HepG2 (cell line): ENCODE results near the gene P4HA3. TPM values are rescaled to one million over a fixed set of nuclear protein-coding genes. Genes with fewer than 3 reads are reported as not detected.

Source experiments
- ATAC-seq: fragments of 200-7000 bp; cut with Tn5 transposase; 3 replicates; pipeline ENCODE4 v1.9.1; 2020; ENCODE audit warnings: mild to moderate bottlenecking, moderate library complexity
- BruUV-seq: library from RNA; stranded (reverse); fragments of 400-500 nt; replicated peaks from 2 replicates; lab custom pipeline; 2021; lab: Mats Ljungman, UMichigan
- CTCF ChIA-PET: fragments of 300-600 bp; formaldehyde crosslinking; extraction: SDS; loops from one replicate; lab custom pipeline; 2021; ENCODE audit warnings: low total read pairs, inconsistent platforms, low intra/inter-chr PET ratio; lab: Yijun Ruan, JAX
- POLR2A ChIA-PET: fragments of 350-600 bp; sonication (Branson Sonifier 250); formaldehyde crosslinking; loops from one replicate; lab custom pipeline; 2020; ENCODE audit warnings: antibody characterized with exemption, inconsistent platforms; lab: Yijun Ruan, JAX
- DNase-seq: peaks from one replicate; pipeline ENCODE4 v3.0.0-alpha.2; 2015; ENCODE audit warnings: low spot score
- FAIRE-seq: peaks from 3 replicates; lab custom pipeline; 2011; peaks lifted over from hg19 to GRCh38; lab: Jason Lieb, UNC
- H2AFZ ChIP-seq: one replicate; pipeline ENCODE4 v1.6.1; 2011; ENCODE audit warnings: low read length, inconsistent platforms
- H3K27ac ChIP-seq: fragments of 300-600 bp; 3 replicates; pipeline ENCODE4 v1.8.0; 2011; ENCODE audit warnings: mixed run types, mild to moderate bottlenecking, mixed read lengths, low read length, inconsistent platforms; ENCODE audit not compliant: insufficient read depth; ENCODE audit errors: extremely low read length
- H3K27me3 ChIP-seq, 2 experiments: fragments of 200-600 bp in 1 of 2; 2 replicates in 1 of 2; 3 replicates in 1 of 2; pipeline versions ENCODE4 v1.6.0 to v1.8.0; 2011; ENCODE audit warnings: low read length in 2 of 2, mild to moderate bottlenecking in 2 of 2, moderate library complexity in 2 of 2, inconsistent platforms in 1 of 2; ENCODE audit not compliant: insufficient read depth in 2 of 2, control insufficient read depth in 1 of 2
- H3K36me3 ChIP-seq, 2 experiments: fragments of 200-600 bp in 1 of 2; replicated peaks in 1 of 2; 2 replicates in 1 of 2; 3 replicates in 1 of 2; pipeline versions ENCODE4 v1.5.1 to v1.8.0; 2011; ENCODE audit warnings: low read length in 2 of 2, inconsistent platforms in 1 of 2; ENCODE audit not compliant: insufficient read depth in 2 of 2, control insufficient read depth in 1 of 2
- H3K4me1 ChIP-seq: 2 replicates; pipeline ENCODE4 v1.5.1; 2012; ENCODE audit warnings: low read length, inconsistent platforms; ENCODE audit not compliant: insufficient read depth
- H3K4me2 ChIP-seq: 2 replicates; pipeline ENCODE4 v1.6.0; 2011; ENCODE audit warnings: low read depth, low read length, inconsistent platforms
- H3K4me3 ChIP-seq, 3 experiments: fragments of 200-600 bp in 1 of 3; sonication (generic), shearing (Covaris generic) in 1 of 3; replicated peaks in 1 of 3; 2 replicates each; pipeline ENCODE4 v1.5.1; 2011 to 2016; ENCODE audit warnings: low read length in 3 of 3, inconsistent platforms in 2 of 3, low read depth in 2 of 3, mild to moderate bottlenecking in 2 of 3, control low read depth in 1 of 3, mixed read lengths in 1 of 3; ENCODE audit not compliant: insufficient read depth in 1 of 3
- H3K79me2 ChIP-seq: one replicate; pipeline ENCODE4 v1.6.1; 2011; ENCODE audit warnings: low read length, inconsistent platforms; ENCODE audit not compliant: insufficient read depth
- H3K9ac ChIP-seq: 2 replicates; pipeline ENCODE4 v1.6.0; 2011; ENCODE audit warnings: mild to moderate bottlenecking, low read depth, low read length, inconsistent platforms; ENCODE audit not compliant: insufficient read depth
- H3K9me3 ChIP-seq: 2 replicates; pipeline ENCODE4 v1.5.1; 2012; ENCODE audit warnings: mild to moderate bottlenecking, low read length
- H4K20me1 ChIP-seq: 2 replicates; pipeline ENCODE4 v1.6.0; 2011; ENCODE audit warnings: inconsistent platforms, mild to moderate bottlenecking, low read length, moderate library complexity; ENCODE audit not compliant: insufficient read depth
- CEBPB ChIP-seq: IDR thresholded peaks from 2 replicates; pipeline ENCODE4 v1.6.1; 2011; ENCODE audit warnings: low read depth, low read length, improper control_type of control experiment, borderline replicate concordance
- CEBPG ChIP-seq: IDR thresholded peaks from 2 replicates; pipeline ENCODE4 v1.6.1; 2016
- ELF4 ChIP-seq: sonication (generic); formaldehyde crosslinking; IDR thresholded peaks from 2 replicates; pipeline ENCODE4 v1.5.0; 2020; ENCODE audit warnings: missing genetic modification reagents, mild to moderate bottlenecking, moderate library complexity, borderline replicate concordance
- FOXA1 ChIP-seq, 2 experiments: fragments of 450-650 bp in 1 of 2; sonication (generic) in 1 of 2; formaldehyde crosslinking in 1 of 2; IDR thresholded peaks; 2 replicates each; pipeline versions ENCODE4 v1.4.0 to v1.6.1; 2016 to 2020; ENCODE audit warnings: missing genetic modification reagents in 1 of 2
- FOXA3 ChIP-seq: IDR thresholded peaks from 2 replicates; pipeline ENCODE4 v1.6.1; 2016; ENCODE audit warnings: missing genetic modification reagents, missing compliant biosample characterization
- FOXP1 ChIP-seq, 2 experiments: fragments of 450-650 bp in 1 of 2; IDR thresholded peaks; 2 replicates each; pipeline ENCODE4 v1.6.1; 2017 to 2018; ENCODE audit warnings: antibody characterized with exemption in 1 of 2
- KDM2A ChIP-seq: sonication (generic); formaldehyde crosslinking; IDR thresholded peaks from 2 replicates; pipeline ENCODE4 v1.4.0; 2020; ENCODE audit warnings: low read depth, missing genetic modification reagents, borderline replicate concordance
- KDM6A ChIP-seq: IDR thresholded peaks from 2 replicates; pipeline ENCODE4 v1.6.1; 2016; ENCODE audit warnings: low read depth
- SETDB1 ChIP-seq: sonication (generic); formaldehyde crosslinking; IDR thresholded peaks from 2 replicates; pipeline ENCODE4 v1.5.1; 2020; ENCODE audit warnings: missing genetic modification reagents, mild to moderate bottlenecking, borderline replicate concordance
- ZBTB20 ChIP-seq: sonication (generic); formaldehyde crosslinking; IDR thresholded peaks from 2 replicates; pipeline ENCODE4 v1.8.1; 2023; ENCODE audit warnings: missing genetic modification reagents, low read depth, mild to moderate bottlenecking, borderline replicate concordance
- ZNF709 ChIP-seq: sonication (generic); formaldehyde crosslinking; IDR thresholded peaks from 2 replicates; pipeline ENCODE4 v1.5.0; 2020; ENCODE audit warnings: mild to moderate bottlenecking, missing genetic modification reagents
- WGBS: methylation state at CpG from one replicate; pipeline ENCODE4 v1.1.6; 2017; ENCODE audit warnings: low lambda C conversion rate; 5-methylcytosine and 5-hydroxymethylcytosine counted together
- in situ Hi-C: cut with HindIII; loops from 2 replicates; pipeline ENCODE4 v1.10.0; 2017; ENCODE audit warnings: low pct_unique_long_range_greater_than_20kb; ENCODE audit not compliant: extremely low pct_ligation_motif_present
- intact Hi-C: fragments of 100-400 bp; cut with micrococcal nuclease; formaldehyde crosslinking; loops from one replicate; pipeline ENCODE4 v1.10.0; 2022; ENCODE audit not compliant: unreplicated experiment
- polyA plus RNA-seq, 8 experiments: library from polyadenylated mRNA; depleted of rRNA in 3 of 8; stranded (reverse) in 7 of 8; unstranded in 1 of 8; fragments of >200 nt; fragmentation: Illumina TruSeq in 4 of 8; extraction: Trizol in 4 of 8; gene quantifications; 2 replicates each; pipeline versions ENCODE4 v1.2.1 to v1.2.3, GENCODE V29; 2011 to 2016; ENCODE audit warnings: low read depth in 4 of 8, missing spikeins in 1 of 8, mixed read lengths in 1 of 8; ENCODE audit not compliant: insufficient read depth in 1 of 8
- total RNA-seq, 5 experiments: library from RNA; depleted of rRNA; stranded (reverse); fragments of >200 nt; fragmentation: Illumina TruSeq; extraction: Trizol; gene quantifications; 2 replicates each; pipeline ENCODE4 v1.2.3, GENCODE V29; 2016; ENCODE audit warnings: low read depth in 1 of 5

Gene P4HA3
- total and polyA plus RNA-seq, 2 of the 13 experiments (the other 11 are each of a cell fraction or from before 2014, with no cell fraction given) = not detected

DNA sequence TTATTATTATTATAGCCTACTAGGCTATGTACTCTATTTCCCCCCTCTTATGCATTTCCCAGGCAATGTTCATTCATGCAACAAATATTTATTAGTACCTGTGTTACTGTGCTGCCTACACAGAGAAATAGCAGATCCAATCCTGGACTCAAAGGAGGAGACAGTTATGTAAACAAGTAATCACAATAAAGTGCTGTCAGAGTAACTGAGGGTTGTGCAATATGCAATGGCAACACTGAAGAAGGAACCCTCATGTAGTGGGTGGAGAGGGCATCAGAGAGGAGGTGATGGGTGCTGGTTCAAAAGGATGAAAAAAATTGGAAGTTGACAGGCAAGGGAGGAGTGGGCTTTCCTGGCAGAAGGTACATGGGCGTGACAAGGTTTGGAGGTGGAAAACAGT, 886 bp upstream of the P4HA3 start:
- TF ChIP-seq FOXA3 (CRISPR knock-in tag) (peak; percentile 67; the same call in 1 of the 2 replicates), FOXA1 (IDR thresholded peaks at IDR 0.05) (no peak), FOXA1 (CRISPR knock-in tag; IDR thresholded peaks at IDR 0.05) (0 out of 2 replicates have a peak, but pooled peaks have one; percentile 30), SETDB1 (CRISPR knock-in tag) (no peak), CEBPG (CRISPR knock-in tag) (peak; percentile 73), KDM2A (CRISPR knock-in tag) (no peak), KDM6A (CRISPR knock-in tag) (no peak), ZNF709 (CRISPR knock-in tag) (no peak), FOXP1 (IDR thresholded peaks at IDR 0.05) (no peak), FOXP1 (CRISPR knock-in tag; IDR thresholded peaks at IDR 0.05) (peak; percentile 40; the same call in 1 of the 2 replicates), ZBTB20 (CRISPR knock-in tag) (no peak), ELF4 (CRISPR knock-in tag) (no peak), CEBPB (peak; percentile 92)
- no TSS peak for BruUV-seq
- Histone ChIP-seq H3K9me3 (peaks cover 10% of the 10 kb centered on the region), H3K4me2 (no peak overlapping the region), H3K27ac (no peak overlapping the region), H3K9ac (no peak overlapping the region), H3K27me3 (peaks cover 0 to 12% of the 10 kb centered on the region in 2 experiments; a peak in 3 of 5 replicates), H3K4me1 (peaks cover 5% of the 10 kb centered on the region), H4K20me1 (no peaks in the 10 kb centered on the region), H3K4me3 (no peak overlapping the region), H2AFZ (no peak overlapping the region), H3K36me3 (no peaks in the 10 kb centered on the region), H3K79me2 (no peaks in the 10 kb centered on the region)
- ATAC-seq = no peak
- in situ Hi-C loops (no loop called here), intact Hi-C loops (no loop called here)
- ChIA-PET CTCF (no interaction called here), POLR2A (no interaction called here)
- no peak for DNase-seq
- no peak for FAIRE-seq
- WGBS = 6% methylated on average over 1 of the region's 1 CpG
